PC-9 (cell line): ENCODE results near the gene NUP35. TPM values are rescaled to one million over a fixed set of nuclear protein-coding genes. Genes with fewer than 3 reads are reported as not detected.
A peak's percentile ranks its signal among the peaks of the same experiment; 100 is the strongest.

Source experiments
- Bru-seq: library from RNA; stranded (reverse); fragments of 400-500 nt; gene quantifications from one replicate; lab custom pipeline; 2021; lab: Mats Ljungman, UMichigan
- BruChase-seq, 2 experiments: library from RNA; stranded (reverse); fragments of 400-500 nt; gene quantifications; one replicate each; lab custom pipeline; 2021; lab: Mats Ljungman, UMichigan
- BruUV-seq: library from RNA; stranded (reverse); fragments of 400-500 nt; replicated peaks from 2 replicates; lab custom pipeline; 2021; lab: Mats Ljungman, UMichigan
- CTCF ChIA-PET: fragments of 300-600 bp; sonication (Branson Sonifier 250); formaldehyde crosslinking; loops from one replicate; lab custom pipeline; 2022; ENCODE audit warnings: antibody characterized with exemption; lab: Charles Lee
- POLR2A ChIA-PET: fragments of 300-600 bp; sonication (Branson Sonifier 250); formaldehyde crosslinking; loops from one replicate; lab custom pipeline; 2022; ENCODE audit warnings: antibody characterized with exemption; ENCODE audit not compliant: unreplicated experiment; lab: Charles Lee
- DNase-seq, 2 experiments: peaks; one replicate each; pipeline versions ENCODE4 v3.0.0 to v3.0.0-alpha.2; 2015 to 2022; ENCODE audit warnings: mixed read lengths in 1 of 2
- H2AFZ ChIP-seq: fragments of 200-600 bp; sonication (generic); 2 replicates; pipeline ENCODE4 v1.8.1; 2017; ENCODE audit warnings: antibody characterized with exemption
- H3F3A ChIP-seq: fragments of 200-600 bp; sonication (generic); 2 replicates; pipeline ENCODE4 v1.8.1; 2017; ENCODE audit warnings: antibody characterized with exemption, mild to moderate bottlenecking, low read depth; ENCODE audit not compliant: insufficient read depth
- H3K27ac ChIP-seq: fragments of 200-600 bp; sonication (generic); 2 replicates; pipeline ENCODE4 v1.6.1; 2016; ENCODE audit warnings: mixed run types
- H3K27me3 ChIP-seq: fragments of 200-600 bp; sonication (generic); 2 replicates; pipeline ENCODE4 v1.6.1; 2016; ENCODE audit warnings: low read depth, mixed run types; ENCODE audit not compliant: insufficient read depth
- H3K36me3 ChIP-seq: fragments of 200-600 bp; sonication (generic); 2 replicates; pipeline ENCODE4 v1.6.1; 2016; ENCODE audit warnings: low read depth, mixed run types
- H3K4me1 ChIP-seq: fragments of 200-600 bp; sonication (generic); replicated peaks from 2 replicates; pipeline ENCODE4 v1.6.1; 2016; ENCODE audit warnings: mixed run types; ENCODE audit not compliant: insufficient read depth
- H3K4me2 ChIP-seq: fragments of 200-600 bp; sonication (generic); 2 replicates; pipeline ENCODE4 v1.6.1; 2017; ENCODE audit warnings: mixed run types
- H3K4me3 ChIP-seq: fragments of 200-600 bp; sonication (generic); 2 replicates; pipeline ENCODE4 v1.6.1; 2016; ENCODE audit warnings: mixed run types
- H3K79me2 ChIP-seq: fragments of 200-600 bp; sonication (generic); 2 replicates; pipeline ENCODE4 v1.6.1; 2017; ENCODE audit warnings: low read depth, mixed run types
- H3K9me2 ChIP-seq: fragments of 200-600 bp; sonication (generic); 2 replicates; pipeline ENCODE4 v1.8.1; 2017; ENCODE audit warnings: mild to moderate bottlenecking; ENCODE audit not compliant: insufficient read depth
- H3K9me3 ChIP-seq: fragments of 200-600 bp; sonication (generic); 2 replicates; pipeline ENCODE4 v1.8.1; 2016; ENCODE audit warnings: low read depth; ENCODE audit not compliant: insufficient read depth
- H4K20me1 ChIP-seq: fragments of 200-600 bp; sonication (generic); 2 replicates; pipeline ENCODE4 v1.8.1; 2017; ENCODE audit not compliant: insufficient read depth
- EZH2 ChIP-seq: fragments of 200-600 bp; sonication (generic); IDR thresholded peaks from 2 replicates; pipeline ENCODE4 v1.8.0; 2017; ENCODE audit warnings: antibody characterized with exemption, low read depth
- intact Hi-C: fragments of 100-400 bp; cut with micrococcal nuclease; formaldehyde crosslinking; loops from one replicate; pipeline ENCODE4 v1.10.0; 2022; ENCODE audit not compliant: unreplicated experiment
- long read RNA-seq: library from polyadenylated mRNA; stranded (forward); transcript quantifications from one replicate; pipeline ENCODE4 v2.0.0, GENCODE V29; 2022
- total RNA-seq: library from RNA; stranded (reverse); gene quantifications from 2 replicates; pipeline ENCODE4 v1.2.3, GENCODE V29; 2021
- TF ChIP-seq, protein P1 (sequence below): fragments of 200-600 bp; sonication (generic); conservative IDR thresholded peaks from 2 replicates; pipeline ENCODE4 v1.6.1; 2017; ENCODE audit warnings: mixed run types, antibody characterized with exemption, mild to moderate bottlenecking, moderate library complexity

The NUP35 gene, protein sequence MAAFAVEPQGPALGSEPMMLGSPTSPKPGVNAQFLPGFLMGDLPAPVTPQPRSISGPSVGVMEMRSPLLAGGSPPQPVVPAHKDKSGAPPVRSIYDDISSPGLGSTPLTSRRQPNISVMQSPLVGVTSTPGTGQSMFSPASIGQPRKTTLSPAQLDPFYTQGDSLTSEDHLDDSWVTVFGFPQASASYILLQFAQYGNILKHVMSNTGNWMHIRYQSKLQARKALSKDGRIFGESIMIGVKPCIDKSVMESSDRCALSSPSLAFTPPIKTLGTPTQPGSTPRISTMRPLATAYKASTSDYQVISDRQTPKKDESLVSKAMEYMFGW
- total RNA-seq (27.0 and 35.5 TPM in 2 replicates), Bru-seq, nascent RNA (percentile 92 among the genes with signal in this experiment), BruChase-seq, experiment 1, labeled RNA remaining after a 2-hour chase (percentile 90 among the genes with signal in this experiment), BruChase-seq, experiment 2, labeled RNA remaining after a 6-hour chase (percentile 72 among the genes with signal in this experiment)
- long read RNA-seq, transcript NUP35-201 (9 exons, 1,633 nt): major isoform, 55 of 67 reads
- long read RNA-seq, partial matches to known transcripts: 3 of 67 reads
- long read RNA-seq, other reads (novel, unspliced or antisense): 9 of 67 reads

DNA sequence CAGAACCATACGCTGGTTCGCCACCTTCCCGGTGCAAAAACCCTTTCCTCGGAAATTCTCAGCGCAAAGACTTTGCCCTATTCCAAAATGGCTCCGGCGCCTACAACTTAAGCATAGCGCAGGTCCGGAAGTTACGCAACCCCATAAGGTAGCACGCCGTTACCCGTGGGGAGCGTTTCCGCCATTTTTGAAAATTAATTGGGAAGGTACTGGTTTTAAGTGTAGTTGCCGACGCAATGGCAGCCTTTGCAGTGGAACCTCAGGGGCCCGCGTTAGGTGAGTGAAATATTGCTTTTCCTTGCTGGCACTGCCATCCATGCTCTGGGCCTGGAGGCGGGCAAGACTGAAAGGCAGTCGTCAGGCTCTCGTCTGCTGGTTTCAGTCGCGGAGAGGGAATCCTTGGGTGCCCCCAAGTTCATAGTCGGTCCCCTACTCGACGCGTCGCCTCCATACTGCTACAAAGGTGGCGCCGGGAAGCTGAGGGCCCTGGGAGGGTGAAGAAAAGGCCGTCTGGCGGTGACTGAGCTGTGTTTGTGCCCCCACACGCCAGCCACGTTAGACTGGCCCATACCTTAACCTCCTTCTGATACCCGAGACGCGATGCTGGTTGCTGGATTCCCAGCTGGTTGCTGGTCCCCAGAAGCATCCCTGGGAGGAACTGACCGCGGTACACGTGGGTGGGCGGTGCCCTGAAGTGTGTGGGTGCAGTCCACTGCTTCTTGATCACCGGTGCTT is at the start of gene NUP35:
Gene NUP35, plus strand, starts transcription at position 222 of the 735 bp plus-strand sequence. Its CDS starts 15 bp downstream, at position 237.
- Histone ChIP-seq H2AFZ (peak within 1 kb of the TSS; percentile 92), H3K4me2 (peak within 1 kb of the TSS; percentile 86), H3K27ac (peak within 1 kb of the TSS; percentile 82), H4K20me1 (peaks cover 13% of the 10 kb centered on the region; the same call in 1 of the 2 replicates), H3K79me2 (peaks cover 47% of the 10 kb centered on the region), H3K9me2 (no peaks in the 10 kb centered on the region), H3K27me3 (no peaks in the 10 kb centered on the region), H3F3A (peaks cover 14% of the 10 kb centered on the region), H3K9me3 (no peaks in the 10 kb centered on the region), H3K36me3 (peaks cover 7% of the 10 kb centered on the region; the same call in 1 of the 2 replicates), H3K4me1 (peaks cover 30% of the 10 kb centered on the region), H3K4me3 (peak within 1 kb of the TSS; percentile 62)
- TF ChIP-seq EZH2: no peak
- TF ChIP-seq, protein P1, sequence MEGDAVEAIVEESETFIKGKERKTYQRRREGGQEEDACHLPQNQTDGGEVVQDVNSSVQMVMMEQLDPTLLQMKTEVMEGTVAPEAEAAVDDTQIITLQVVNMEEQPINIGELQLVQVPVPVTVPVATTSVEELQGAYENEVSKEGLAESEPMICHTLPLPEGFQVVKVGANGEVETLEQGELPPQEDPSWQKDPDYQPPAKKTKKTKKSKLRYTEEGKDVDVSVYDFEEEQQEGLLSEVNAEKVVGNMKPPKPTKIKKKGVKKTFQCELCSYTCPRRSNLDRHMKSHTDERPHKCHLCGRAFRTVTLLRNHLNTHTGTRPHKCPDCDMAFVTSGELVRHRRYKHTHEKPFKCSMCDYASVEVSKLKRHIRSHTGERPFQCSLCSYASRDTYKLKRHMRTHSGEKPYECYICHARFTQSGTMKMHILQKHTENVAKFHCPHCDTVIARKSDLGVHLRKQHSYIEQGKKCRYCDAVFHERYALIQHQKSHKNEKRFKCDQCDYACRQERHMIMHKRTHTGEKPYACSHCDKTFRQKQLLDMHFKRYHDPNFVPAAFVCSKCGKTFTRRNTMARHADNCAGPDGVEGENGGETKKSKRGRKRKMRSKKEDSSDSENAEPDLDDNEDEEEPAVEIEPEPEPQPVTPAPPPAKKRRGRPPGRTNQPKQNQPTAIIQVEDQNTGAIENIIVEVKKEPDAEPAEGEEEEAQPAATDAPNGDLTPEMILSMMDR: no peak
- POLR2A ChIA-PET: no interaction called here
- intact Hi-C loops: loop anchor here (1.0 to 10.0 kb wide), 3 partner anchors 46 to 210 kb away; partner anchors contain the start of genes DUSP19 and NCKAP1
- CTCF ChIA-PET: no interaction called here
- peak; percentile 94 for DNase-seq
- TSS peak; percentile 85 for BruUV-seq

DNA sequence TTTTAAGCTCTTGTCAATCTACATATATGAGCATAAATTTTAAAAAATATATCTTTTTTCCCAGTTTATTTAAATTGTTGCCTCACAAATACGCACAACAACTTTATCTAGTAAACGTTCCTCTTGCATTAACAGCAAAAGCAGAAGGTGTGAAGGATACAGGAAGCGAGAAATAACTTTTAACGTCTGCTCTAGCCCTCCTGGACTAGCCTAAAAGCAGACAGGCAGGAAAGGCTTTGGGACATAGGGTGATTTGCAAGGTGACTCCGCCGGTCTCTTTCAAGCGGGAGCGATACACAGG is 46.1 kb upstream of the NUP35 start:
- POLR2A ChIA-PET: interaction anchor here (0.6 kb wide), 2 partner anchors 18 to 43 kb away, joined by 4 to 9 read pairs; no protein-coding TSS in a partner anchor
- Histone ChIP-seq H3K4me3 (peak overlapping the region; percentile 61), H3K79me2 (no peaks in the 10 kb centered on the region), H3K36me3 (no peaks in the 10 kb centered on the region), H3F3A (peaks cover 15% of the 10 kb centered on the region), H3K27me3 (no peaks in the 10 kb centered on the region), H3K27ac (peak overlapping the region; percentile 16; the same call in 1 of the 2 replicates), H4K20me1 (no peaks in the 10 kb centered on the region), H3K4me2 (peak overlapping the region; percentile 80), H3K4me1 (peaks cover 13% of the 10 kb centered on the region), H3K9me3 (no peaks in the 10 kb centered on the region), H3K9me2 (no peaks in the 10 kb centered on the region), H2AFZ (peak overlapping the region; percentile 92)
- CTCF ChIA-PET: no interaction called here
- BruUV-seq: TSS peak; percentile 91
- TF ChIP-seq EZH2: no peak
- TF ChIP-seq, protein P1: no peak
- DNase-seq: no peak
- intact Hi-C loops: loop anchor here (1.0 kb wide), 2 partner anchors 40 to 46 kb away; partner anchors contain the start of genes NCKAP1 and NUP35
